Caco-2 (cell line): ENCODE data around the gene MRPS23. TPM values are rescaled to one million over a fixed set of nuclear protein-coding genes. Genes with fewer than 3 reads are reported as not detected.

ENCODE experiments used
- BruUV-seq: library from RNA; stranded (reverse); fragments of 400-500 nt; replicated peaks from 2 replicates; lab custom pipeline; 2021; lab: Mats Ljungman, UMichigan
- CTCF ChIA-PET: fragments of 300-600 bp; sonication (Branson Sonifier 250); formaldehyde crosslinking; loops from one replicate; lab custom pipeline; 2022; ENCODE audit warnings: antibody characterized with exemption; lab: Charles Lee
- POLR2A ChIA-PET: fragments of 300-600 bp; sonication (Branson Sonifier 250); formaldehyde crosslinking; loops from one replicate; lab custom pipeline; 2022; ENCODE audit warnings: antibody characterized with exemption; lab: Charles Lee
- DNase-seq, 2 experiments: peaks; one replicate each; pipeline versions ENCODE4 v3.0.0 to v3.0.0-alpha.2; 2020 to 2022
- H3K27me3 ChIP-seq: replicated peaks from 2 replicates; pipeline ENCODE4 v1.6.0; 2011; ENCODE audit warnings: low read length; ENCODE audit not compliant: control insufficient read depth, insufficient read depth
- H3K36me3 ChIP-seq: 2 replicates; pipeline ENCODE4 v1.5.1; 2011; ENCODE audit warnings: low read length; ENCODE audit not compliant: control insufficient read depth, insufficient read depth
- H3K4me1 ChIP-seq: fragments of 250-450 bp; sonication (Bioruptor Pico); 2 replicates; pipeline ENCODE4 v1.5.1; 2020; ENCODE audit warnings: mild to moderate bottlenecking
- H3K4me3 ChIP-seq: 2 replicates; pipeline ENCODE4 v1.5.1; 2011; ENCODE audit warnings: low read depth, mild to moderate bottlenecking, control low read depth, low read length
- H3K9me3 ChIP-seq: fragments of 250-450 bp; sonication (Bioruptor Pico); 2 replicates; pipeline ENCODE4 v1.5.1; 2020; ENCODE audit warnings: mild to moderate bottlenecking, moderate library complexity
- H3K27ac Mint-ChIP-seq: one replicate; pipeline ENCODE4 v1.8.0; 2022; ENCODE audit warnings: mixed read lengths; ENCODE audit not compliant: unreplicated experiment
- H3K27me3 Mint-ChIP-seq: one replicate; pipeline ENCODE4 v1.8.0; 2022; ENCODE audit warnings: mixed read lengths; ENCODE audit not compliant: insufficient read depth, unreplicated experiment
- H3K36me3 Mint-ChIP-seq: one replicate; pipeline ENCODE4 v1.8.0; 2022; ENCODE audit warnings: mild to moderate bottlenecking, mixed read lengths; ENCODE audit not compliant: insufficient read depth, unreplicated experiment
- H3K4me1 Mint-ChIP-seq: one replicate; pipeline ENCODE4 v1.8.0; 2022; ENCODE audit warnings: low read depth, mixed read lengths; ENCODE audit not compliant: unreplicated experiment
- H3K4me3 Mint-ChIP-seq: one replicate; pipeline ENCODE4 v1.8.0; 2022; ENCODE audit warnings: mild to moderate bottlenecking, moderate library complexity, mixed read lengths; ENCODE audit not compliant: unreplicated experiment
- H3K9me3 Mint-ChIP-seq: one replicate; pipeline ENCODE4 v1.8.0; 2022; ENCODE audit warnings: mixed read lengths; ENCODE audit not compliant: unreplicated experiment
- CTCF ChIP-seq, 2 experiments: fragments of 200-600 bp in 1 of 2; IDR thresholded peaks; 1 replicate in 1 of 2; 2 replicates in 1 of 2; pipeline versions ENCODE4 v1.5.1 to v1.8.0; 2011 to 2022; ENCODE audit warnings: antibody characterized with exemption in 1 of 2, control low read depth in 1 of 2, inconsistent platforms in 1 of 2, low read depth in 1 of 2, low read length in 1 of 2, mild to moderate bottlenecking in 1 of 2, moderate library complexity in 1 of 2; ENCODE audit not compliant: insufficient read depth in 1 of 2, severe bottlenecking in 1 of 2, unreplicated experiment in 1 of 2
- intact Hi-C: fragments of 100-400 bp; cut with micrococcal nuclease; formaldehyde crosslinking; loops from one replicate; pipeline ENCODE4 v1.10.0; 2022; ENCODE audit not compliant: unreplicated experiment
- total RNA-seq: library from RNA; stranded (reverse); gene quantifications from 2 replicates; pipeline ENCODE4 v1.2.3, GENCODE V29; 2022

The MRPS23 gene
- total RNA-seq, 1 experiment from 2014 or later, result 72.9 TPM

GRCh38 chr17:57861790-57862693 lies 12.2 kb upstream of the MRPS23 start:
- no peaks in the 10 kb centered on the region for H3K27me3 Mint-ChIP-seq
- Histone ChIP-seq H3K4me1 (peaks cover 19% of the 10 kb centered on the region), H3K9me3 (no peaks in the 10 kb centered on the region), H3K4me3 (peak overlapping the region; percentile 38), H3K27me3 (no peaks in the 10 kb centered on the region), H3K36me3 (no peaks in the 10 kb centered on the region)
- ChIA-PET POLR2A (interaction anchor here (0.6 to 2.5 kb wide), 6 partner anchors 11 to 177 kb away, joined by 3 to 11 read pairs (median 5); partner anchors contain the start of genes MRPS23, SRSF1 and VEZF1), CTCF (interaction anchor here (0.7 to 3.1 kb wide), 12 partner anchors 11 to 251 kb away, joined by 3 to 23 read pairs (median 4); partner anchors contain the start of gene MRPS23)
- intact Hi-C loops, result loop anchor here (2.0 kb wide), 2 partner anchors 17 to 41 kb away; no protein-coding TSS in a partner anchor
- DNase-seq, result peak; percentile 62 to 69
- peaks cover 29% of the 10 kb centered on the region for H3K4me1 Mint-ChIP-seq
- peak overlapping the region; percentile 36 for H3K27ac Mint-ChIP-seq
- peaks cover 33% of the 10 kb centered on the region for H3K36me3 Mint-ChIP-seq
- no TSS peak for BruUV-seq
- H3K9me3 Mint-ChIP-seq, result no peaks in the 10 kb centered on the region
- TF ChIP-seq CTCF (IDR thresholded peaks at IDR 0.05; ENCODE audit: insufficient read depth in 1 of 2, low read depth in 1 of 2, low read length in 1 of 2, severe bottlenecking in 1 of 2, unreplicated experiment in 1 of 2), result no peak
- H3K4me3 Mint-ChIP-seq, result peak overlapping the region; percentile 95

DNA sequence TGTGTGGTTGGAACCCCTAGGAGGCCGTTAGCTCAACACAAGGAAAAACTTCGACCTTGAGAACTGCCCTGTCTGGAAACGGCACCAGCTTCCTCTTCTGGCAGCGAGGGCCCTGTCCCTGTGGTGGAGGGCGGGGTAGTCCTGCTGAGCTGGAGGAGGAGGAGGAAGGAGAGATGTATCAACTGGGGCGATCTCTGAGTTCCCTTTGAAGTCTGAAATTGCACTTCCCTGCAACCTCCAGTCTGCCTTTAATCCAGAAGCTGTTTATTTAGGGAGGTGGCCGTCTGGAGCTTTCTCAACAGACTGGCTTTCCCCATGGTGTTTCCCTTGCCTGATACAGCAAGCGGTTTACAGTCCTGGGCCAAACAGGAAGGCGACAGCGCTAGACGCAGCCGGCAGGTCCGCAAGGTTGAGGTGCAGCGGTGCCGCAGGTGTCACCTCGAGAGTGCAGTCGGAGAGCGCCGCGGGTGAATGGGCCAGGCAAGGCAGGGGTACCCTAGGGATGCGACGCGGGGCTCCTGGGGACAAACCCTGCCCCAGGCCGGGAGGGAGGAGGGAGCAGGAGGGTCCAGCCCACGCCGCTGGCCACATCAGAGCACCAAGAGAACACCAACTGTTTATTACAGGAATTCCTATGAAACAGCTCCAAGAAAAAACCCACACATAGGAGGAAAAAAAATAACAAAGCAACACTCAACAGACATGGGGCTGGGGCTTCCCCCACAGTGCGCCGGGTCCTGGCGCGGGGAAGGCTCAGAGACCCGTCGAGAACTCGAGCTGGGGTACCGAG lies 11.4 kb upstream of the MRPS23 start:
- Mint-ChIP-seq H3K4me3 (peak overlapping the region; percentile 95), H3K4me1 (peaks cover 29% of the 10 kb centered on the region), H3K27ac (peak overlapping the region; percentile 84), H3K36me3 (peaks cover 29% of the 10 kb centered on the region), H3K9me3 (no peaks in the 10 kb centered on the region), H3K27me3 (no peaks in the 10 kb centered on the region)
- TF ChIP-seq CTCF (IDR thresholded peaks at IDR 0.05; ENCODE audit: insufficient read depth in 1 of 2, low read depth in 1 of 2, low read length in 1 of 2, severe bottlenecking in 1 of 2, unreplicated experiment in 1 of 2), result no peak
- no peaks in the 10 kb centered on the region for H3K9me3 ChIP-seq
- DNase-seq, result peak; percentile 76 to 79
- CTCF ChIA-PET, result interaction anchor here (0.5 to 3.1 kb wide), 21 partner anchors 10 to 252 kb away, joined by 3 to 23 read pairs (median 4); partner anchors contain the start of genes MRPS23 and SRSF1
- intact Hi-C loops, result loop anchor here (2.0 kb wide), 2 partner anchors 18 to 42 kb away; no protein-coding TSS in a partner anchor
- no TSS peak for BruUV-seq
- POLR2A ChIA-PET, result interaction anchor here (0.6 to 2.5 kb wide), 11 partner anchors 10 to 178 kb away, joined by 3 to 11 read pairs (median 3); partner anchors contain the start of genes CUEDC1, MRPS23, SRSF1 and VEZF1
- no peaks in the 10 kb centered on the region for H3K36me3 ChIP-seq
- no peaks in the 10 kb centered on the region for H3K27me3 ChIP-seq
- peaks cover 20% of the 10 kb centered on the region for H3K4me1 ChIP-seq
- H3K4me3 ChIP-seq, result peak overlapping the region; percentile 38
